Urinary bladder (tissue), 2 donors: ENCODE results near the gene MFSD6. TPM values are rescaled to one million over a fixed set of nuclear protein-coding genes. Genes with fewer than 3 reads are reported as not detected.

Experiments used
- polyA plus RNA-seq: library from polyadenylated mRNA; stranded (reverse); fragments of 200-250 nt; gene quantifications from one replicate; pipeline ENCODE4 v1.2.3, GENCODE V29; 2013
- total RNA-seq: library from RNA; depleted of rRNA; stranded (reverse); fragments of >200 nt; gene quantifications from one replicate; pipeline ENCODE4 v1.2.3, GENCODE V29; 2014
- donor health status: healthy.

Gene MFSD6
- total and polyA plus RNA-seq, 2 donors, result 16.3 to 19.3 TPM

Other genes starting within 250 kb of the MFSD6 start
- gene HIBCH, start 88.5 kb upstream of the MFSD6 start, total RNA-seq, result 61.1 TPM
- 23.1 TPM for gene HIBCH, start 88.5 kb upstream of the MFSD6 start, polyA plus RNA-seq
- 21.5 TPM for gene INPP1, start 64.8 kb upstream of the MFSD6 start, total RNA-seq
- gene INPP1, start 64.8 kb upstream of the MFSD6 start, polyA plus RNA-seq, result 22.3 TPM
- gene NEMP2, start 126.4 kb downstream of the MFSD6 start, total RNA-seq, result 15.0 TPM
- 1.7 TPM for gene NEMP2, start 126.4 kb downstream of the MFSD6 start, polyA plus RNA-seq
- gene NAB1, start 240.7 kb downstream of the MFSD6 start, total RNA-seq, result 141 TPM
- 21.0 TPM for gene NAB1, start 240.7 kb downstream of the MFSD6 start, polyA plus RNA-seq